ENCODE data around the gene DGCR2.
"Not testable (repeated sequence)": the region's sequence is repeated elsewhere in the genome, so short reads cannot be mapped to it uniquely, and the experiment has no call there.

Gene DGCR2

DNA sequence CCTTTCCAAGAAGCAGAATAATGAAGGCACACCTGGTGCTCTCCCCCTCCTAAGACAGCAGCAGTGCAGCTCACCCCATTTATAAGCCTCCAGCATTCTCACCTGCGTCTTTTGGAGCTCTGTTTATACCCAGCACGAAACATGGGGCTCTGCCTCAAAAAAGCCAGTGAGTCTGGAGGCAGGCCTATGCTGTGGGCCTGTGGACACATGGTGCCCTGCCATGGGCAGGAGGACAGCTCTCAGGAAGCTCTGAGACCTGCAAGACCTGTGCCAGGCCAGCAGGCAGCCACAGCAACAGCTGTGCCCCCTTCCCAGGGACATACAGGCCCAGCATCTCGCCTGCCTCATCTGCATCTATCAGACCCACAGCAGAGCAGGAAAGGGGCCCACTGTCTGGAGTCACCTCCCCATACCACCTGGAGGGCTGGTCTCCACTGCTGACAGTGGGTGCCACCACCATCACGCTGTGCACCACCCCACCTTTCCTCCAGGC, 64.2 kb downstream of the DGCR2 start:
- no peak for DNase-seq

DNA sequence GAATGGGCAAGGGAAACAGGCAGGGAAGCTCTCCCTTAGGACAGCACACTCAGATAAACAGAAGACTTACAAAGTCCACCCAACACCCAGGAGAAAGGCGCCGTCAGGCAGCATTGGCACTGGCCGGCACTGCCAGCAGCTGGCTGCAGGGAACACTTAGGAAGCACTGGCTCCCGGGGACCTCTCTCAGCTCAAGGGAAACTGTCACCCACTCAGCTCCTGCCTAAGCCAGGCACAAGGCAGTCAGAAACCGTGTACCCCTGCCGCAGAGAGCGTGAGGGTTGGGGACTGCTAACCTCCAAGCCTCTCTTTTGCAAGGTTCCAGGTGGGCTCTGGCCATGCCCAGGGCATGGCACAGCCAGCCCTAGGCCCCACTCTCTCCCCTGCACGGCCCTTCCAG, 64.7 kb downstream of the DGCR2 start:
- no peak for DNase-seq

DNA sequence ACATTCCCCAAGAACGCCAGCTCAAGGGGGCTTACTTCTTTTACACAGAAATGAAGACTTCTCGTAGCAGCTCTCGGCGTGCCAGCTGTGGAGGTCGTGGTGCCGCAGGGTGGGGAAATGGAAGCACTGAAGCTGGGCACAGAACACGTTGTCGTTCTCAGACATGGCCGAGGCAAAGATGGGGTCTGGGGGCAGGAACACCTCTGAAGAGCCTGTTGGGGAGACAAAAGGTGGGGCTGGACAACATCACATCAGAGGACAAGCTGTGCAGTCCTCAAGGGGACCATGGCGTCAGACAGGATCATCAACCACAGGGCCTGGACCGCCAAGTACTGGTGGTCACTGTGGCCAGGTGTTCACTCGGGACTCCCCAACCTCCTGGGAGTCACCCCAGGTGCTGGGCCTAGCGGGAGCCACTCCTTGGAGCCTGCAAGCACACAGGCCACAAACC, 65.2 kb downstream of the DGCR2 start:
- no peak for DNase-seq

DNA sequence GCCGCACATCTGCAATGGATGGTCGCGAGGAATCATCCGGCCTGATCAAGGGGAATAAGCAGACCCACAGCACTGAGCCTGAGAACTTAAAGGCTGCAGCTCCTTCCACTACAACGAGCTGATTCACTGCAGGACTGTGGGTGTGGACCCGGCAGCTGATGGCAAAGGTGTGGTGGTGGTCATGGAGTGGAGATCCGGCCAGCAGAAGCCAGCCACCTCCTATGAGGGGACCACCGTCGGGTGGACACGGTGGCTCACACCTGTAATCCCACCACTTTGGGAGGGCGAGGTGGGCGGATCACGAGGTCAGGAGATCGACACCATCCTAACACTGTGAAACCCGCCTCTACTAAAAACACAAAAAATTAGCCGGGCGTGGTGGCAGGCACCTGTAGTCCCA, 66.4 kb downstream of the DGCR2 start:
- no peak for DNase-seq

DNA sequence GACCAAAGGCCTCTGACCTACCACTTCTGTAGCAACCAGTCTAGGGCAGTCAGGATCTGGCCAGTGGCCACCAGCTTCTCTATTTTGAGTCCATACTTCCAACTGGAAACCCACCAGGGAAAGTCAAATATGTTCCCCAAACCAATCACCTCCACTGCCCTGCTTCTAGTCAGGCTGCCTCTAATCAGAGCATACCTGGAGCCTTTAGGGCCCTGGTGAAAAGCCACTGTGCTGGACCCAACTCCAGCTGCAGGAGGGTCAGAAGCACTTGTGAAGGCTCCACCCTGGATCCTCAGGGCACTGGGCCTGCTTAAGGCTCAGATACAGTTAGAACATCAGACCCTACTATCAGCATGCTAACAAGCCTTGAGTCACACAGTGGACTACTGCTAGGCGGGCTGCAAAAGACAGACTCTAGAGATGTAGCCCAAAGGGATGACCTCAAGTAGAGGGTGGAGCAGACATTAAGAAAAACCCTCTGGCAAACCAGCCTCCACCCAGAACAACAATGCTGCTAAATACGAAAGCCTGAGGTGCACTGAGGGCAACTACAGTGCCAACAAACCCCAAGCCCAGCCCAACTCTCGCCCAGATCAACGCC, 69.2 kb downstream of the DGCR2 start:
- DNase-seq, result no peak

DNA sequence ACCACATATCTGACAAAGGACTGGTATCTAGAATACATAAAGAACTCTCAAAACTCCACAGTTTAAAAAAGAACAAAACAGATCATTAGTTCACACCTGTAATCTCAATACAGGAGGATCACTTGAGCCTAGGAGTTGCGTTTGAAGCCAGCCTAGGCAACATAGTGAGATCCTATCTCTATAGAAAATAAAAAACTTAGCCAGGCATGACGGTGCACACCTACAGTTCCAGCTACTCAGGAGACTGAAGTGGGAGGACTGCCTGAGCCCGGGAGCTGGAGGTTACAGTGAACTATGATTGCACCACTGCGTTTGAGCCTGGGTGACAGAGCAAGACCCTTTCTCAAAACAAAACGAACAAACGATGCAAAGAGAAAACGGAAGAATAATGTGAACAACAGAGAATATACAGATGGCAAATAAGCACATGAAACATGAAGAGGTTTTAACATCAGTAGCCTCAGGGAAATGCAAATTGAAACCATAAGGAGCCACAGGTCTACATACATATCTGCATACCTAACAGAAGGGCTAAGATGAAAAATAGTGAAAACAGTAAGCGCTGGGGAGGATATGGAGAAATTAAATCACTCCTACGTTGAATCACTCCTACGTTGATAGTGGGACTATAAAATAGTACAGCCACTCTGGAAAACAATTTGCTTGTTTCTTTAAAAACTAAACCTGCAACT, 70.7 kb downstream of the DGCR2 start:
- no peak for DNase-seq

DNA sequence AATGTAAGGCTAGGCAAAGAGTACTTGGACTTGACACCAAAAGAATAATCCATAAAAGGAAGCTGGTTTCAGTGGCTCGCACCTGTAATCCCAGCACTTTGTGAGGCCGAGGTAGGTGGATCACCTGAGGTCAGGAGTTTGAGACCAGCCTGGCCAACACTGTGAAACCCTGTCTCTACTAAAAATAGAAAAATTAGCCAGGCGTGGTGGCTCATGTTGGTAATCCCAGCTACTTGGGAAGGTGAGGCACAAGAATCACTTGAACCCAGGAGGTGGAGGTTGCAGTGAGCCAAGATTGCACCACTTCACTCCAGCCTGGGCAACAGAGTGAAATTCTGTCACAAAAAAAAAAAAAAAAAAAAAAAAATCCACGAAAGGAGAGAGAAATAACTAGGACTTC, 71.4 kb downstream of the DGCR2 start:
- not testable (repeated sequence) for DNase-seq

DNA sequence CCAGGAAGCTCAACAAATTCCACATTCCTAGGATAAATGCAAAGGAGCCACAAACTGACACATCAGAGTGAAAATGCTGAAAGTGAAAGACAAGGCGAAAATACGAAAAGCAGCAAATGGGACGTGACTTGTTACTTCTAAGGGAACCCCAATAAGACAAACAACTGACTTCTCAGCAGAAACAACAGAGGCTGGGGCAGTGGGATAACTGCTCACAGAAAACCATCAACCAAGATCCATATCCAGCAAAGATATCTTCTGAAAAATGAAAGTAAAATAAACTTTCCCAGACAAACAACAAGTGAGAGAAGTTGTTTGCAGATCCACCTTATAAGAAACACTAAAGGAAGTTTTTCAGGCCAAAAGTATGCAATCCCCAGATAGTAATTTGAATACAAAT, 72.1 kb downstream of the DGCR2 start:
- DNase-seq, result no peak

DNA sequence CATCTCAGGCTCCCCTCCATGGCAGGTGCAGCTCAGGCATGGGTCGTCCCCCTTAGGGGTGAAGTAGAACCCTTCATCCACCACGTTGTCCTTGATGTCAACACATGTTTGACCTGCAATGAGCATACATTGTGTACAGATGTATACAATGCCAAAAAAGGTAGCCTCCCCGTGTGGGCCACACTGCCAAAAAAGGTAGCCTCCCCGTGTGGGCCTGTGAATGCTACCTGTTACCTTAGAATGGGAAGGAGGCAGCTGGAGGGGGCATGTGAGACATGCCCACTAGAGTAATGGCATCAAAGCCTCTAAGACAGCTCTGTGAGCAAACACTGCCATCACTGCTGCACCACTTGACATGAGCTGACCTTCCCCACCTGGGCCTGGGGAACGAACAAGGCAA, 73.7 kb downstream of the DGCR2 start:
- no peak for DNase-seq

DNA sequence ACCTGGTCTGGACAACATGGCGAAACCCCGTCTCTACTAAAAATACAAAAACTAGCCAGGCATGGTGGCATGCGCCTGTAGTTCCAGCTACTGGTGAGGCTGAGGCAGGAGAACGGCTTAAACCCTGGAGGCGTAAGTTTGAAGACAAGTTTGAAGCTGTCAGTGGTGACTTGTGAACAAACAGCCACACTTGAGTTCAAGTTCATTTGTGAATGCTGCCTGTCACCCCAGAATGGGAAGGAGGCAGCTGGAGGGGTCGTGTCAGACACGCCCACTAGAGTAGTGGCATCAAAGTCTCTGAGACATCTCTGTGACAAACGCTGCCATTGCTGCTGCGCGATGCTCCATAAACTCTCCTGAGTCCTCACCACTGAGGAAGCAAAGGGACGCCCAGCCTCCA, 74.2 kb downstream of the DGCR2 start:
- DNase-seq, result no peak

DNA sequence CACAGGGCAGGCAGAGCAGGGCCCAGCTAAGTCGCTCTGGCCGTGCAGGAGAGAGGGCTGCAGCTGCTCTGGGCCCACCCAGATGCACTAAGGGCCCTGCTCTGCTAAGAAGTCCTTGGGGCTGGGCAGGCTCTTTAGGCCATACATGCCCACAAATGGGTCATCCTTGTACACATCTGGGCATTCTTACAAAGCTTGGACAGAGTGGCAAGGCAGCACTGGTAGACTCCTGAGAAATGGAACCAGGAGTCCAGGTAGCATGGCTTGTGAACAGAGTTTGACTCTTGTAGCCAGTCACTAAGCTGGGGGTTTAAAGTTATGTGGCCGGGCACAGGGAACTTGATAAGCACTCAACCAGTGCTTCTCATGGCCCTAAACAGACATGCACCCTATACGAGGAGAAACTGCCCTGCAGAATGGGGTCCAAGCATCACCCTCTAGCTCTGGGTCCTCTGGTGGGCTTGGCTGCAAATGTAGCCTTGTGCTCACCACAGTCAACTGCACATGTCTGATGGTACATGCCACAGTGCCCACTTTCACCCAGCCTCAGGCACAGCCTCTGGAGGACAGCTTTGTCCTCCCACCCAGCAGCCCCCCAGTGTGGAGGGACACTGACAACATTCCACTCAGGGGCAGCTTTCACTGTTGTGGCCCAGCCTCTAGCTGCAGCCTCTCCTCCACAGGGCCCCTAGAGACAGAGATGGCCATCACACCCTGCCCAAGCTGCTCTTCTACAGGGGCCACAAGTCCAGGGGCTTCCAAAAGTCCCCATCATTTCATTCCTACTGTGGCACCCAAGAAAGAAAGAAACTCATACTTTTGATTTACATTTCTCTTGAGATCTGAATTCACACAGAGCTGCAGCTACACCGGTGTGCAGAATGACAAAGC, 75.2 kb downstream of the DGCR2 start:
- no peak for DNase-seq

DNA sequence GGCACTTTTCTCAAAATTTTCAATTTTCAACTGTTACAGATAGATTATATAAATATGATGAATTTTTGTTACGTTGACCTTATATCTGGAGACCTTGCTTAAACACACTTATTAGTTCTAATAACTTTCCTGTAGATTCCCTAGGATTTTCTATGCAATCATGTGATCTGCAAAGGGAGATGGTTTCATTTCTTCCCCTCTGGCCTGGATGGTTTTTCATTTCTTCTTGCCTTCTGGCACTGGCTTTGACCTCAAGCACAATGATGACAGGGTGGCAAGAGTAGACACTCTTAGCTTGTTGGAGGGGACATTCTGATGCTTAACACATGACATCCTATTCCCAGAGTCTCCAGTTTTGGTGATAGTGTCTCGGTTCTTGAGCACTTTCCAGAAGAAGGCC, 75.9 kb downstream of the DGCR2 start:
- DNase-seq, result no peak

DNA sequence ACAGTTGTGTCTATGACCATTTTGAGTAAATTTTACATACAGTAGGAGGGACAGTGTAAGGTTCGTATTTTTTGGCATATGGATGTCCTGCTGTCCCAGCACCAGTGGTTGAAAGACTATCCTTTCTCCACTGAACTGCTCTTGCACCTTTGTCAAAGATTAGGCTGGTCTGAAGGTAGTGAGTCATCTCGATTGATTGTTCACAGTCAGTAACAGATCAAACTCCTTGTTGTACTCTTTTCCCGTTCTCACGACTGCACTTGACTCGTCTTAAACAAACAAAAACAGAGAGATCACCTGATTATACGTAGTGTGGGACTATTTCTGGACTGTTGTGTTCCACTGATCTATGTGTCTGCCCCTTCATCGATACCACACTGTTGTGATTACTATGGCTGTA, 77.1 kb downstream of the DGCR2 start:
- no peak for DNase-seq

DNA sequence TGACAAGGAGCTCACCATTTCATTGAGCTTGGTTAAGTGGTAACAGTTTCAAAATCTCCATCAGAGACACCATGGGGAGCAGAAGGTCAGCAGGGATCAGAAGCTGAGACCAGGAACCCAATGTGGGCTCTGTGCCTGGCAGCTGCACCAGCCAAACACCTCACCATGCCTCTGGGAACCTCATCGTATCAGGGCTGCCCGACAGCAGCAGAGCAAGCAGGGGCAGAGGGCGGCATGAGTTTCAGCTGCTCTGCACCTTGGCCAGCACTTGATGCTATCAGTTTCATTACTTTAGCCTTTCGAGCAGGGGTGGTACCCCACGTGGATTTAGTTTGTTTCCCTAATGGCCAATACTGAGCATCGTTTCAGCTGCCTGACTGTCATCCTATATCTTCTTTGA, 77.8 kb downstream of the DGCR2 start:
- no peak for DNase-seq

DNA sequence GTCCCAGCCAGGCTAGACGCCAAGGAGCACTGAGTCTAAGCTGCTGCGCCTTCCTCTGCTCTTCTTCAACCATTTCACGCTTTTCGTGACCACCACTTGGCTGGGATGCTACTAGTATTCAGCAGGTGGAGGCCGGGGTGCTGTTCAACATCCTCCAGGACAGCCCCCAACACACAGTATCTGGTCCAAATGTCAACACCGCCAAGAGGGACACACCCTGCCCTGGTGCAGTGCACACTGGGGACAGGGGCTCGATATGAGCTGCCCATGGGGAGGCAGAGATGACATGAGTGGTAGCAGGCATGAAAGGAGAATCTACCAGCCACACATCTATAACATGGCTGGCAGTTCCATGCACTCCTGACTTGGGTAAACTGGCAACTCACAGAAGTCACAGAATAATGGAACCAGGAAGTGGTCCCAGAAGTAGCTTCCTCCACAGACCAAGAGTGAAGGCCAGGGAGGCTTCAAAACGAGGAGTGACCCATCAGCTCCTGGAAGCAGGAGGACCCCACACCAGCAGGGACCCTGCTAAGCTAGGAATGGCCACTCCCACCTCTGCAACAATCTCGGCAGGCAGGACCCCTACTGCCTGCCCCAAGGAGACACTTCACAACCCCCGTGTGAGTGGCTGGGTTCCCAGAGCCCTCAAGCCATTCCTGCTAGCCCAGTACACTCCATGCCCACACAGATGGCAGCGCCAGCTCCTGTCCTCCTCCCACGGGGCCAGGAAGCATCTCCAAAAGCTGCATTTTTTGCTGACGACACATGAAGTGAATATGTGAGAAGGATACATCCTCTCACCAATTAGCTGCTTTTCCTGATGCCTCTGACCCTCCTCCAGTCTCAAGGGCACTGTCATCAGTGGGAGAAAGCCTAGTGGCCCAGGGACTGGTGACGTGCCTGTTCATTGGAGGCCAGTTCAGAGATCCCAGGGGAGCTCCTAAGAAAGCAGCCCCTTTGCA, 78.8 kb downstream of the DGCR2 start:
- no peak for DNase-seq

DNA sequence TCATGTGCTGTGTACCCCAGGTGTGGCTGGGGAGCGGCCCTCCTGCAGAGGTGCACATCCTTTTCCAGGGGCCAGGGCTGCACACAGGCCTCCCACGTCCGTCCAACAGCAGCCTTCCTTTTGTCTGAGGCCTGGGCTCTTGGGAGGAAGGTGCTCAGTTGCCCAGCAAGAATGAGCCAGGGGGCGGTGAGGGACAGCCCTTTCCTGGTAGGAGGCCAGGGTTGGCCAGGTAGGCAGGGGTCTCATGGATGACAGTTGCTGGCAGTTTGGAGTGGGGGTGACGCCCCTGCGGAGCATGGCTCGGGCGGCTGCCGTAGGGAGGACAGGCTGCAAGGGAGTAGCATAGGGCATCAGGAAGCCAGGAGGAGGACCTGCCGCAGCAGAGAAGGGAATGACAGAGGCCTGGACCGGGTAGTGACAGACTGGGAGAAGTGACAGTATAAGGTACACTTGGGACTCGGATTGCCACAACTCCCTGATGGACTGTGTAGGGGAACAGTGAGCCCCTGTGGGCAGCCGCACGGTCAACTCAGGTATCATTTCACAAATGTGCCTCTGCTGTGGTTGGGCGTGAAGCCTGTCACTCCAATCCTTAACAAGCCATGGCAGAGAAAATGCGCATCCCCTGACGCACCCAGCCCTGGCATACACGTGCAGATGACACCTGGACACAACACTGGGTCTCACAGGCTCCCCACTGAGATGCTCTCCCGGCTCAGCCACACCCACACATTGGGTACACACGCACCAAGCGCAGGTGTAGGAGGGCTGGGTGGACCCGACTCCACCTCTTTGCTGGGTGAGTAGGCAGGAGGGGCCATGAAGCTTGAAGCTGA, 79.7 kb downstream of the DGCR2 start:
- no peak for DNase-seq

DNA sequence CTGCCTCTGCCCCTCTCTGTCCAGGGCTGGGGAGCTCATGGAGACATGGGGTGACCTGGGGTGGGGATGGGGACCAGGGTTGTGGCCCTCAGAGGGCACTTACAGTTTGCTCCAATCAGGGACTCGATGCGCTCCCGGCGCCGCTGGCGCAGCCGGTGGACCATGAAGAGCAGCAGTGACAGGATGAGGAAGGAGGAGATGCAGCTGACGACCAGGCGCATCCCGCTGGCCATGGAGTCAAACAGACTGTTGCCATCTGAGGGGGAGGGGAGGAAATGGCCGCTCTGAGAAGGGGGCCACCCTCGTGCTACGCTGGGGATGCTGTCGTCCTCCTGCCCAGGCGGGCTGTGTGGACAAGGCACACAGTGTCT, 80.5 kb downstream of the DGCR2 start:
- no peak for DNase-seq

DNA sequence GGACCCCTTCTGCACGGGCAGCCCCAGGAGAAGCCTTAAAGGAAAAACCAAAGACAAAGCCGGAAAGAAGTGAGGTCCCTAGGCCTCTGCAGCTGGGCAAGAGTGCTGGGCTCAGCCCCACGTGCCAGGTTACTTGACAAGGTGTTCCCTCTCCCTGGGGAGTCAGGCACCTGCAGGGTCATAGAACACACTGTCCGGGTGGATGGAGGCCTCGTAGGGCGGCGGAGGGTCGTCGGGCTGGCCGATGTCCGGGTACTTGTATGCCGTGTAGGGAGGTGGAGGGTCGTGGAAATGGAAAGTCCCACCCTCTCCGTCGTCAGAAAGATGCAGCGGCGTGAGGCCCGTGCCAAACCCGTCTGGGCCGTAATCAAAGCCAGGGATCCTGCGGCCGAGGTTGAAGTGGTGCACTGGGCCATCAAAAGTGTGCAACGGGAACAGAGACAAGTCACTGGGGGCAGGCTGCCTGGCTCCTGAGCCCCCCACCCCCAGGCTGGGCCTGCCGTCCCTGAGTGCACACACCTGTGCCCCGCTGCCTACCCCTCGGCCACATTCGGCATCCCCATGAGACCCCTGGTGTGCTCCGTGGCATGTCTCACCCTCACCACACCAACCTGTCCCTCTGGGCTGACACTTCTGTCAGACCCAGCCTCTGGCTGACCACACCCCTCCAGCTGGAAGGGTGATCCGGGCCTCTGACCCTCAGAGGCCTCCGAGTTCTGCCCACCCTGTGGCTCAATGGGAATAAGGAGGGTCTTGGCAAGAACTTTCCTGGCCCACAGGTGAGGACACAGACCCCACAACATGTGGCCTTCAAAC, 81.1 kb downstream of the DGCR2 start:
- DNase-seq, result no peak

DNA sequence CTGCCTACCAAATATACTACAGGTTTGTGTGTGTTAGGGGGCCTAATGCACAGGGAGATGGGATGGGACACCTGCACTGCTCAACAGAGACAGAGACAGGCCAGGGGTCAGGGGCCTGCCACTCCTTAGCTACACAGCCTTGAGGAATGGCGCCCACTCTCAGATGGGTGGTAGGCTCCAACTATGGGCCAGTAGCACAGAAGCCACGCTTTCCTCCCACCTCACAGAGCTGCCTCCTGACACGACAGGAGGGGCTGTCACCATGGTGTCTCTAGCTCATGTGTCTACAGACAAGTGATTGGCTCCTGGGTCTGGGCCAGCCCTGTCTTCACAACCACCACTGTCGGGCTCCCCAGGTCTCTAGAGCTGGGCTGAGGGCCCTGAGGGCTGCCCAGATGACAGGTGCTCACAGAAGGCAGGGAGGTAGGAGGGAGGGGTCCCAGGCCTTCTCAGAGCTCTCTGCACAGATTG, 81.8 kb downstream of the DGCR2 start:
- DNase-seq, result no peak

DNA sequence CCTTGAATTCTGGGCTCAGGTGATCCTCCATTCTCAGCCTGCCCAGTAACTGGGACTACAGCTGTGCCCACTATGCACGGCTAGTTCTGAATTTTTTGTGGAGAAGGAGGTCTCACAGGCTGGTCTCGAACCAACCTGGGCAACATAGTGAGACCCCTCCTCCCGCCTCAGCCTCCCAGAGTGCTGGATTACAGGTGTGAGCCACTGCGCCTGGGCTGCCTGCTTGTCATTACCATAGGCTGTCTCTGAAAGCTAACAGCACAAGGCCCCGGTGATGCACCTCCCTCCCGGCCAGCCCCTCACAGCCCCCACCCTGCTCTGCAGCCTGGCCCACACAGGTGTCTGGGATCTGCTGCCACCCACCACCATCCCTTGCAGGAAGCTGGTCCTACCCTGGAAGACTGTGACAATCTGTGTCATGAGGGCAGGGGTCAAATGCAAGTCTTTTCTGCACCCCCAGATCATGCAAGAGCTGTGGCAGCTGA, 82.4 kb downstream of the DGCR2 start:
- DNase-seq, result no peak

DNA sequence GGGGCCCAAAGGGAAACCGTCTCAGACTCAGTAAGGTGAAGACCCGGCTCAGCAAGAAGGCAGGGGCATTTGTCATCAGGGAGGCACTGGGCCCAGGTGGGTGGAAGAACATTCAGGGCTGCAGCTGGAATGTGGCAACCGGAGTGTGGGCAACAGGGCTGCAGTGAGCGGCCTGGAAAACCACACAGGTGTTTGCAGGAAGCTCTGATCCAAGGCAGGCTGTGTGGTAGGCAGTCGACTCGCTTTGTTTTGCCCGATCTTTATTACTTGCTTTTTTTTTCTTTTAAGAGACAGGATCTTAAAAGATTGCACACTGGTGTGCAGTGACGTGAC, 82.8 kb downstream of the DGCR2 start:
- DNase-seq, result no peak
